ENCODE results near the gene NUDT14. TPM values are rescaled to one million over a fixed set of nuclear protein-coding genes. Genes with fewer than 3 reads are reported as not detected.

Gene NUDT14
- total and polyA plus RNA-seq, 2 of the 4 experiments (the other 2 are of a cell fraction) = 5.6 to 9.3 TPM

DNA sequence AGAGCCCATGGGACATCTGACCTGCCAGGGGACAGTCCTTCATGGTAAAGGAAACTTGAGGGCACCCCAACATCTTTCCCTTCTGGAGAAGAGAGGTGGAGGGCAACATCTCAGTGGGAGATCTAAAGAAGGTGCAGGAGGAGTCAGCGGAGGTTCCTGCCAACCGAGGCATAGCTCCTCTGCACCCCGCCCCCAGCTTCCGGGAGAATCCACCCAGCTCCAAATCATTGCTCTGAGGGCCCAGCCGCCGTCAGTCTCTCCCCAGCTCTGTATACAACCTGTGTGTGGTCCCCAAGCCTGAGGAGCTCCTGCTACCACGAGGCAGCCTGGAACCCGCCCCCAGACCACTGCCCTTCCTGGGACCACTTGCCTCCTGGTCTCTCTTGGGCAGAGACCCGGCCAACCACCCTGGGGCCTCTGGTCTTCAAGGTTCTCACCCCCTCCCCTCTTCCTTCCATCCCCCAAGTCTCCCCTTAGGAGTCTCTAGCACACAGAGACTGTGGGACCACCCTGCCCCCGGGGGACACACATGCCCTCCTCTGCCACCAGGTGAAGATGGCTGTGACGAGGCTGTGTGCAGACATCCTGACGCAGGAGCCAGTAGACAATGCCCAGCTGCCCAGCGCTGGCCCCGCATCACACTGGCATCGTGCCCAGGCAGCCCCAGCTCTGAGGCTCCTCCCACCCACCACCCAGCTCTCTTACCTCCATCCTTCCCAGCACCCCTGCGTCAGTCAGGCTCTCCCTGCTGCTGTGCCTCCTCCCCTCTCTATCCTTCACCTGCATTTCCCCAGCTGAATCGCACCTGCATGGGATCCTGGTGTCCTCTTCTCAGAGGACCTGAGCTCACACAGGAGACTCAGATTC lies 13.0 kb upstream of the NUDT14 start:
- H3K9me3 ChIP-seq (ENCODE audit: control insufficient read depth, insufficient read depth, low read length) = no peaks in the 10 kb centered on the region
- H2BK5ac ChIP-seq (ENCODE audit: low read depth, low read length, poor library complexity, severe bottlenecking) = no peak overlapping the region
- no peak overlapping the region for H2BK120ac ChIP-seq (ENCODE audit: low read depth, low read length)
- H3K4me3 ChIP-seq (ENCODE audit: insufficient read depth, low read depth, low read length) = no peak overlapping the region
- H2AK5ac ChIP-seq (ENCODE audit: low read depth, low read length) = no peak overlapping the region
- 33% methylated on average over 9 of the region's 17 CpGs; no CpG with 5 or more reads in 1 of the 2 experiments for WGBS, 2 experiments (ENCODE audit: extremely low coverage in 2 of 2, insufficient read length in 1 of 2)
- intact Hi-C loops (cut with micrococcal nuclease) = no loop called here
- in situ Hi-C loops (cut with MboI; ENCODE audit: low sequenced_read_pairs) = no loop called here
- H3K4me2 ChIP-seq (ENCODE audit: low read depth, low read length) = no peak overlapping the region
- peak; percentile 11 for DNase-seq
- no peak overlapping the region for H2BK15ac ChIP-seq (ENCODE audit: low read depth, low read length)
- POLR2A ChIA-PET (ENCODE audit: unreplicated experiment) = no interaction called here
- BruUV-seq (replicated peaks) = no TSS peak
- H3K79me1 ChIP-seq (ENCODE audit: low read depth in 1 of 2, low read length in 2 of 2) = no peaks in the 10 kb centered on the region
- no peaks in the 10 kb centered on the region for H3K9me1 ChIP-seq (ENCODE audit: insufficient read depth, low read length)
- H3K23ac ChIP-seq (ENCODE audit: low read depth, low read length) = no peak overlapping the region
- H3K4ac ChIP-seq (ENCODE audit: low read depth, low read length) = no peak overlapping the region
- H2BK20ac ChIP-seq (ENCODE audit: low read depth, low read length) = no peak overlapping the region
- H2AFZ ChIP-seq (replicated peaks; ENCODE audit: low read length, poor library complexity) = peak overlapping the region; percentile 88
- no peak overlapping the region for H3K18ac ChIP-seq (ENCODE audit: low read depth, low read length)
- no peak overlapping the region for H3K14ac ChIP-seq (replicated peaks; ENCODE audit: low read depth, low read length)
- H3K27me3 ChIP-seq (ENCODE audit: control insufficient read depth, insufficient read depth, low read length) = peaks cover 38% of the 10 kb centered on the region
- dilution Hi-C loops (cut with HindIII; ENCODE audit: low sequenced_read_pairs, unreplicated experiment) = no loop called here
- no peak overlapping the region for H3K27ac ChIP-seq (ENCODE audit: insufficient read depth, low read length)
- H3K4me1 ChIP-seq (ENCODE audit: control insufficient read depth, insufficient read depth, low read length) = peaks cover 10% of the 10 kb centered on the region; the same call in 1 of the 2 replicates
- H4K8ac ChIP-seq (ENCODE audit: low read depth in 2 of 2, low read length in 2 of 2) = peak overlapping the region in 1 of 2 experiments; percentile 42; a peak in 1 of 4 replicates
- H2AK9ac ChIP-seq (replicated peaks; ENCODE audit: low read depth, low read length, poor library complexity) = peak overlapping the region; percentile 55
- H3K9ac ChIP-seq (ENCODE audit: low read depth, low read length) = no peak overlapping the region
- CTCF ChIA-PET = no interaction called here
- TF ChIP-seq CEBPB (IDR thresholded peaks at IDR 0.05; ENCODE audit: low read depth, low read length) = no peak
- TF ChIP-seq BHLHE40 (IDR thresholded peaks at IDR 0.05; ENCODE audit: low read depth, low read length) = no peak
- TF ChIP-seq SMC3 (IDR thresholded peaks at IDR 0.05; ENCODE audit: low read depth, low read length) = no peak
- TF ChIP-seq MAFK (IDR thresholded peaks at IDR 0.05; ENCODE audit: low read depth, low read length) = no peak
- TF ChIP-seq CHD1 (IDR thresholded peaks at IDR 0.05; ENCODE audit: low read depth, low read length) = no peak
- no peak for TF ChIP-seq FOS (IDR thresholded peaks at IDR 0.05; ENCODE audit: low read depth, low read length)
- no peaks in the 10 kb centered on the region for H4K20me1 ChIP-seq (ENCODE audit: insufficient read depth, low read length)
- no peak overlapping the region for H4K5ac ChIP-seq (ENCODE audit: low read depth, low read length)
- no peak overlapping the region for H3K56ac ChIP-seq (ENCODE audit: extremely low read depth, insufficient read depth, low read length)
- H3K36me3 ChIP-seq (ENCODE audit: control insufficient read depth, insufficient read depth, low read length) = no peaks in the 10 kb centered on the region
- H4K91ac ChIP-seq (ENCODE audit: insufficient read depth, low read depth, low read length) = no peak overlapping the region
- ATAC-seq (ENCODE audit: low read depth) = peak; percentile 26
